OCI-M2 (cell line): ENCODE results near the gene SLC9A3.
"Not testable (repeated sequence)": the region's sequence is repeated elsewhere in the genome, so short reads cannot be mapped to it uniquely, and the experiment has no call there.

Experiments
- DNase-seq: peaks from one replicate; lab custom pipeline; 2025; ENCODE audit not compliant: unreplicated experiment; lab: John Stamatoyannopoulos, UW

The SLC9A3 gene

DNA sequence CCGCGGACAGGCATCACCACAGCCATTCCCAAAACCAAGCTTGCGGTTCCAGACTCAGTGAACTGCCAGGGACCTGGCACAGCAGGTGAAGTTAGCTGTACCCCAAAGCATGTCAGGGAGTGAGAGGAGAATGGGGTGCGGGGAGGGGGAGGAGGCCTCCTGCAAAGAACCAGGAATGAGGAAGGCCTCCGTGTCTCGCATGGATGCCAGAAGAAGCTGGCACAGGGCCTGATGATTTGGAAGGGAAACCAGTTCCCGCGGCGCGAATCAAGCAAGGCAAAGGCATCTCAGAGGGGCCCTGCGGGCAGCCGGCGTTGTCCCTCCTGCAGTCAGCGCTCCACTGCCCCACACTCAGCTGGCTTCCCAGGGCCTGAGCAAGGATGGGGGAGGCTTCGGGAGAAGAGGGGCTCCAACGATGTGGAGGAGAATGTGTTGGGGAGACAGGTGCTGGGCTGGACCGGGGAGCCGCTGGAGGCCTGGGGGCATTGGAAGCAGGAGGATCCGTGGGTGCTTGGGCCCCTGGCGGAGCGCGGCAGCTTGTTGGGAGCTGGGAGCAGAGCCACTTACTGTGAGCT is 14.6 kb downstream of the SLC9A3 start:
- no peak for DNase-seq

- DNase-seq, result not testable (repeated sequence)
Measured at GRCh38 chr5:507986-508575, 16.2 kb downstream of the SLC9A3 start.

GRCh38 chr5:505951-506525 is 18.2 kb downstream of the SLC9A3 start:
- DNase-seq, result no peak

GRCh38 chr5:504326-505154 is 19.7 kb downstream of the SLC9A3 start:
- DNase-seq, result no peak

GRCh38 chr5:502325-503079 is 21.7 kb downstream of the SLC9A3 start:
- DNase-seq, result no peak

DNA sequence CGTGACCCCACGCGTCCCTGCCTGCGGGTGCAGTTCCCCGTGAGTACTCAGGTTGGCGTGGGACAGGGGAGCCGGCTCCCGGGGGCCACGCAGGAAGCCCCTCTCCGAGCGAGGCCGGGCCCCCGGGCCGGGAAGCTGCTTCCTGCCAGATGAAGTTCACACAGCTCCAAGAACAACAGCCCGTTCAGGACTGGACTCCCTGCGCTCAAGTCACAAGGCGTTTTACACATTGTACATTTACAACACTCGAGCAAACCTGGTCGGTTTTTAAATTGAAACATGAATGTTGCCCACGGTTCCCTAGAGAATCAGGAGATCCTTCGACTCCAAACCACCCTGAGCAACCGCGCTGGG is 22.4 kb downstream of the SLC9A3 start:
- no peak for DNase-seq

DNA sequence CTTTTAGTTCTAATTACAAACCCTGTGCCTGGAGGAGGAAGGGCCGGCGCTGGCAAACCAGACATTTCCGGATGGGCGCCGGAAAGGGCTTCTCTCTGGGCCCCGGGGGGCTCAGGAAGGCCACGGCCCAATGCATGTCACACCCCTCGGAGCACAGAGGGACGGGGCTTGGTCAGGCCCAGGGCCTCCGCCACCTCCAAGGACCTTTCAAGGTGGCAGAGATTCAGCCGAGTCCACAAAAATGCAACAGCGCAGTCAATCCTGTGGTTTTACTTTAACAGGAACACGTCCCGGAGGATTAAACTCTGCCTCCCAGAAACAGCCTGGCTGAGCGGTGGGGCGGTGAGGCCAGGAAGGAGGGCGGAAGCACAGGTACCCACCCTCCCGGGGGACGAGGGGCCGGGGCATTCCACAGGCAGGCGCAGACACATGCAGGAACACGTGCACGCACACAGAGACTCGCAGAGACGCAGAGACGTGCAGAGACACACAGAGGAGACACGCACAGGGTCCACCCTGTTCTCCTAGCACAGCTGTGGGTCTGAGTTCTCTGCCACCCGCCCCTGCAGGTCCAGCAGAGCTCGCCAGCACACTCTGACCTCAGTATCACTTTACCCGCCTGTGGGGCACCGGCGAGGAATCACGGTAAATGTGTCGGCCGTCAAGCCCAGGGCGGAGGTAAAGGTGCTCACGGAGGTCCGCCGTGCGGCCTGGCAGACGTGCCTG is 23.0 kb downstream of the SLC9A3 start:
- DNase-seq, result no peak

GRCh38 chr5:500491-500890 is 23.8 kb downstream of the SLC9A3 start:
- DNase-seq, result no peak

DNA sequence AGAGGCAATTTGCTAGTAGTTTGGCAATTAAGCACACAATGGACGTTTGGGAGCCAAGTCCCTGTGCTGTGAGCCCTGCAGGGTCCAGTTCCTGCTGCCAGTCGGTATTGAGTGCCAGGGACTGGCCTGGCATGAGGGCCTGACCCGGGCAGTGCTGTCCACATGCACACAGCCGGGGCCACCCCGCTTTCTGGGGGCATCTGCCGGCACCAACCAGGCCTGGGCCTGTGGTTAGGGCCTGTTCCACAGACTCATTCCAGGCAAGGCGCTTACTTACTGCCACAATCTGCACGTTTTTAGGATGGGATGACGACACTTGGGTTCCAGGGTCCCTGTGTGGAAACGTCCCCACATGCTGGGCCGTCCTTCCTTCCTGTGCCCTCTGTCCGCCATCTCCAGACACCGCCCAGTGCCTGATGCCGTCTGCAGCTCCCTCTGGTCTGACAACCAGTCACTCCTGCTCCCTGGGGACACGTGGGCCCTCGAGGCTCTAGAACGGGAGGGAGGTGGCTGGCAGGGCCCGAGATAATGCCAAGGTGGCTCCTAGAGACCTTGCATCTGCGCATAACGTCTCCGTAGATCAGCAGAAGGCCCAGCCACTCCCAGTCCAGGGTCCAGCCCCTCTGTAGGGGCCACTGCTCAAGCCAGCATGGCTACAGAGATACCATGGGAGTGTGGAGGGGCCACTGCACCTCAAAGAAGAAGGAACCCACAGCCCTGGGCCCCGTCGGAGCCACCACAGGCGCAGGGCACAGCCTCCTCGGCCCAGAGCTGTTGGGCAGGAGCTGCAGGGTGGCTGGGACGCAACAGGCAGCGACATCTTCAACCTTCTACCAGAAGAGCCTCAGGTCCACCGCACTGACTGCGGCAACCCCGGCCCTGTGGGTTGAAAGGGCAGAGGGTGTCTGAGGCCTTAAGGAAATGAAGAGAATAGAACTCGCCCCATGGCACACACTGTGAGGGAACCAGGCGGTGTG is 24.7 kb downstream of the SLC9A3 start:
- no peak for DNase-seq

GRCh38 chr5:497871-498509 is 26.3 kb downstream of the SLC9A3 start:
- DNase-seq, result no peak

- DNase-seq, result no peak
Measured at GRCh38 chr5:497090-497700, 27.1 kb downstream of the SLC9A3 start.

GRCh38 chr5:496028-496427 is 28.2 kb downstream of the SLC9A3 start:
- DNase-seq, result no peak

DNA sequence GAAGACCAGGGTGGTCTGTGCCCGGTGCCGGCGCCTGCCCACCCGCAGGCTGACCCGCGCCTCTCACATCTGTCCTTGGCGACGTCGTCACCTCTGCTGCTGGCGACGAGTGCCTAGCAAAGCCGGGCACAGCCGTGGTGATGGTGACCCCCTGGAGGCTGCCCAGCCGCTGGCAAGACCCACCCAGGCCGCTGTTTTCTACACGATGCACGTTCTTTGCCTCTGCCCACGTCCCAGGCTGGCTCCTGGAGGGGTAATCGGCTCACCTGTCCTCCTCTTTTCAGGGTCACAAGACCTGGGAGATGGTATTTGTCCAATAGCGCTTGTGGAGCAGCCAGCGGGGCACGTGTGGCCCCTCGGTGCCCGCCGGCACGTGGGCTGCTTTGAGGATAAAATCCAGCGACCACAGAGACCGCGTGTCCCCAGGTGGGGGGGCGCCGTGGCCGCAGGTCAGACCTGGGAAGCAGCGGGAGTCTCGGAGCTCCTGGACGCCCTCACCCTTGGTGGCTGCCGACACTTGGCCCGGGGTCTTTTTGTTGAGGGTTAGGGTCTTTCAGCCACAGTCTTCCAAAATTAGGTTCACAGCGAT is 29.5 kb downstream of the SLC9A3 start:
- DNase-seq, result no peak

GRCh38 chr5:493758-494157 is 30.5 kb downstream of the SLC9A3 start:
- DNase-seq, result no peak

GRCh38 chr5:493119-493701 is 31.0 kb downstream of the SLC9A3 start:
- DNase-seq, result no peak

- DNase-seq, result no peak
Measured at GRCh38 chr5:492314-492893, 31.8 kb downstream of the SLC9A3 start.

GRCh38 chr5:491856-492155 is 32.4 kb downstream of the SLC9A3 start:
- DNase-seq, result no peak
